T-helper 1 cell (primary cell): ENCODE measurements around the gene LINGO1.

Experiments
- DNase-seq, 5 donors: peaks; one replicate each; pipeline ENCODE4 v3.0.0-alpha.2; 2012 to 2020

LINGO1 gene

DNA sequence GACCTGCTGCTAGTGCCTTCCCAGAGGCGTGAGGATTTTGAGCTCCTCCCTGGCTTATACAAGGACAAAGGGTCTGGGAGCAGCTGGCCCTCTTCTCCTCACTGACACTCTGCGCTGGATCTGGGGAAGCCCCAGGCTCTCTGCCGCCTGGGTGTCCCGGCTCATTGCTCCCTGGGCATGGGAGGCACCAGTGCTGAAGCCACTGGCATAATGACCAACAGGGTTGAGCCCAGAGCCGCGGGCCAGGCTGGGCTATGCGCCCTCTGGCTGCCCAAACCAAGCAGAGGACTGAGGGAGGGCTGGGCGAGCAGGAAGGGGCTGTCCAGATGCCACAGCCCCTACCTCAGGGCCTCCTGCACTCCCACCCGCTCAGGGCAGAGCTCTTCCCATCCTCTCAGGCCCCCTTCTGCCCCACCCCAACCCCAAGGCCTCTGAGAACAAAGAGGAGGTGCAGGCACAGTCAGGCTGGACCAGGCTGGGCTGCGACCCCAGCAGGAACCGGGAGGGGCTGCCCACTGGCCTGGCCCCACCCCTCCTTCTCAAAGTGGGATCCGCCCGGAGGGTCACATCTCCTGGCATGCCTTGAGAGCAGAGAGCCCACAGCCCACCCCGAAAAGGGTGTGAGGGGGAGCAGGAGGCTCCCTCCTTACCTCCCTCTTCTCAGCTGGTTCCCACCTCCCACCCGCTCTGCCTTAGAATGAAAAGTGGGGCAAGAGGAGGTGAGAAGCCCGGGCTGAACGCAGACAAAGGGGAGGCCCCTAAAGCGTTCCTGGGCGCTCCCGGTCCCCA is 1.6 kb downstream of the LINGO1 start:
- no peak for DNase-seq

DNA sequence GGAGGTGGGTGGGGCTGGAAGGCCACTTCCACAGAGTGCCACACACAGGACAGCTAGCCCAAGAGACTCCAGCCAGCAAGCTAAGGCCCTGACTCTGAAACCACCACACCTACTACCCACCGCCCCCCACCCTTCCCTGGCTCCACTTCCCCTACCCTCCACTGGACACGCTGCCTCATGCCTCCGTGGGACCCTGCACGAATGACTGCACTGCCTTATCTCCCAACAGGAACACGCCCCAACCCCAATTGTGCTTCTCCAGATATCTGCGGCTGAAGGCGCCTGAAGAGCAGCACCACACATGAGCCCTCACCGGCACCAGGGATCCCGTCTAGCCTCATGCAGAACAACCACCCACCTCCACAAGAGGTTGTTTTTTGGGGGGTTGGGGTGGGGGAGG is 2.7 kb downstream of the LINGO1 start:
- no peak for DNase-seq

- no peak for DNase-seq
Observed at GRCh38 chr15:77629070-77630030, 3.4 kb downstream of the LINGO1 start.

DNA sequence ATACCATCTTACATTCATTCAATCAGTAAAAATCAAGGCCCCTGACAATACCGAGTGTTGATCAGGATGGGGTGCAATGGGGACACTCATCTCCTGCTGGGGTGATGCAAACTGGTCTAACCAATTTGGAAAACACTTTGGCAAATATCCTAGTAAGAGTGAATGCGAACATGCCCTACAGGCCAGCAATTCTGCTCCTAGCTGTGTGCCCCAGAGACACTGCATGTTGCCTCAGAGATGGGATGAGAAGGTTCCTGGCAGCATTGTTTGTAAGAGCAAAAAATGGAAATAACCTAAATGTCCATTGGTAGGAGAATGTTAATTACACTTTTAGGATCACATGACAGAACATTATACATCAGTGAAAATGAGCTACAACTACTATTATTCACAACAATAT is 4.7 kb downstream of the LINGO1 start:
- no peak for DNase-seq

DNA sequence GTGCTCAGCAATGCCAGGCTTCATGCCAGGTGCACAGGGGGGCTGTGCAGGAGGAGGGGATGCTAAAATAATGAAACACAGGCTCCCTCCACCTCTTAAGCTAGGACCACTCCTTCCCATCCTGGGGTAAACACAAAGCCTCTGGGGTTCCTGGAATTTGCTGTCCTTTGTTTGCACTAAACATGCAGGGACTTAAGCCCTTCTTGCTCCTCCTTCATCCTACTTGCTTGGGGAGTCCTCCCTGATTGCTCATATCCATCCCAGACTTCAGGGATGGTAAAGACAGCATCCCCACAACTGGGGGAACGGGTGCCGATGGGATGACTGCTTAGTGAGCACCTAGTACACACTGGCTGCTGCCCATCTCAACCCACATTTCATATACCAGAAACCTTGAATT is 5.1 kb downstream of the LINGO1 start:
- no peak for DNase-seq

GRCh38 chr15:77627067-77627466 is 5.6 kb downstream of the LINGO1 start:
- no peak for DNase-seq

- DNase-seq, result no peak
Observed at GRCh38 chr15:77626002-77626401, 6.7 kb downstream of the LINGO1 start.

DNA sequence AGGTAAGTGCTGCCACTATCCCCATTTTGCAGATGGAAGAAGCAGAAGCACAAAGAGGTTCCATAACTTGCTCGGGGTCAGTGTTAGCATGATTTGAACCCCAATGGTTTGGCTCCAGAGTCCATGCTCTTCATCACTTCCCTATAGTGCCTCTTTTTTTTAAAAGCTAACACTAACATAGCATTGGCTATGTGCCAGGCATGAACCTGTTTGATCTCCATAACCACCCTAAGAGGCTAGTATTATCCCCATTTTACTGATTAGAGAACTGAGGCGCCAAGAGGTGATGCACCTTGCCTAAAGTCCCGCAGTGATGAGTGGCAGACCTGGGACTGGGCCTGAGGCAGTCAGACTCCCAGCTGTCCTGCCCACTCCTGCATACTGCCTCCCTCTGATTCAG is 7.3 kb downstream of the LINGO1 start:
- no peak for DNase-seq

GRCh38 chr15:77624868-77625267 is 7.8 kb downstream of the LINGO1 start:
- no peak for DNase-seq

GRCh38 chr15:77623755-77624524 is 8.8 kb downstream of the LINGO1 start:
- no peak for DNase-seq

GRCh38 chr15:77622934-77623754 is 9.6 kb downstream of the LINGO1 start:
- DNase-seq, result no peak

DNA sequence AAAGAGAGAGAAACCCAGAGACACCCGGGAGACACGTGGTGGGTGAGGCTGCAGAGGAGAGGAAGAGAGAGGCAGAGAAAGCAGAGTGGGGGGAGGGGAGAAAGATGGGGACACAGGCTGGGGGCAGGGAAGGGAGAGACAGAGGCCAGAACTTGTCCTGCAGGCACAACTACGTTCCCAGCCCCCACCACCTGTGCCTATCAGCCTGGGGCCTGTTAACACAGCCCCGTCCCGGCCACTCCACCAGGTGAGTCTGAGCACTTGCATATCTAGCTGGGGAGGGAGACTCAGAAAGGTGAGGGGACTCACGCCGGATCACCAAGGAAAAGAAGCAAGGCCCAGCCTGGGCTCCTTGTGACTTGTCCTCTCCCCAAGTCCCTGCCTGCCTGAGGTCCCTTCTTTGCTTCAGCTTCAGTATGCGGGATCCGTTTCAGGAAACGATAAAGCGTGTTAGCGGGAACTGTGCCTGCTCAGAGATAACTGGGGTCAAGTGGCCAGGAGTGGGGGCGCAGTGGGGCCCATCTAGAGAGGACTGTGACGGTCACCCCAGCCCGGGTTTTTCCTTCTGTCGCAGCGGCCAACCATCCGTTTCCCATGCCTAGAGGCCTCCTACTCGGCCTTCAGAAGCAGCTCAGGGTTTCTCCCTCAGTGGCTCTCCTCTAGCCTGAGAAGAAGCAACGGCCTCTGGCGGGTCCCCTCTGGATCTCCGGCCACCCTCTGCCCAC is 10.3 kb downstream of the LINGO1 start:
- DNase-seq, result no peak

DNA sequence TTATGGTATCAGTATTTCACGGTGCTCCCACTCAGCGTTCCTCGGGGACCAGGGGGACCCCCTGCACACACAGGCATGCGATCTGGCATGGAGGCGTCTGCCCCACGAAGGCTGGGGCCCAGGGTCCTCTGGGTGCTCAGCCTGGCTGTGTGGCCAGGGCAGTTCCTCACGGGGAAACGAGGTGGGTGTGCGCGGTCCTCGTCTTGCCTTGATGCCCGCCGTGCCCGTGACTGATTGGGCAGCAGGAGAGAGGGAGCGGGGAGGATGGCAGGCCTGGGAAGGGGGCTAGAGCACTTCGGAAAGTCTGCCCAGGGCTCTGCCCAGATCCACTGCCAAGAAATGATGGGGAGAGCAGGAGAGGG is 10.9 kb downstream of the LINGO1 start:
- DNase-seq, result no peak

- DNase-seq, result no peak
Observed at GRCh38 chr15:77620960-77621647, 11.6 kb downstream of the LINGO1 start.

GRCh38 chr15:77620297-77620696 is 12.4 kb downstream of the LINGO1 start:
- DNase-seq, result no peak

DNA sequence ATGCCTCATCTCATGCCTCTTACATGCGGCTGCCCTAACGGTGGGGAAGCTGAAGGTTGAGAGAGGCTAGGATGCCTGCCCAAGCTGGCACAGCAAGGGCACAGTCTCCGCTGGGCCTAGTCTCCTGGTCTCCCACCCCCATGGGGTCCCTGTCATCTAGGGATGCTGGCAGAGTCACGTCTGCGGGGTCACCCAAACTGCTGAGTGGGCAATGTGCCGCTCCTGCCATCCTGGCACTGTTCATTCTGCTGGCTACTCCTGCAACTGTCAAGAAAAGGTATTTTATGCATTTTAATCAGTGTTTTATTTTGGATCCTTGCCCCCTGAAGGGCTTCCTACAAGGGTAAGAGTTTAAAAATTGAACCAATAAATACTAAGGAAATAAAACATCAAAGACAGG is 12.8 kb downstream of the LINGO1 start:
- no peak for DNase-seq

GRCh38 chr15:77617476-77618230 is 15.1 kb downstream of the LINGO1 start:
- DNase-seq, result no peak

DNA sequence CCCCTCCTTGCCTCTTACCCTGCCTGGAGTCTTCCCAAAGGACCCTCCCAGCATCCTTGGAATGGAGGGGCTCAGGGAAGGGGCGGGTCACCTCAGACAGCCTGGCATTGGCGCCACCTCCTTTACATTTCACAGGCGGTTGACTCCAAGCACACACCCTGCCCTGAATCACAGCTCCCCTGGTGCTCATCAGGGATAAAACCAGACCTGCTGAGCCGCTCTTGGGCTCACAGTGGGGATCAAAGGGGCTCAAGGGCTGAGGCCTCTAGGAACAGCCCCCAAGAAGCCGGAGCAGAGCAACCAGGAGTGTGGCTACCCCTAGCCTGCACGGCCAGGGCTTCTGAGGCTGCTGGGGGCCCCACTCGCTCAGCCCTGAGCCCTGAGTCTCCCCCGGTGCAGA is 16.6 kb downstream of the LINGO1 start:
- DNase-seq, result no peak

DNA sequence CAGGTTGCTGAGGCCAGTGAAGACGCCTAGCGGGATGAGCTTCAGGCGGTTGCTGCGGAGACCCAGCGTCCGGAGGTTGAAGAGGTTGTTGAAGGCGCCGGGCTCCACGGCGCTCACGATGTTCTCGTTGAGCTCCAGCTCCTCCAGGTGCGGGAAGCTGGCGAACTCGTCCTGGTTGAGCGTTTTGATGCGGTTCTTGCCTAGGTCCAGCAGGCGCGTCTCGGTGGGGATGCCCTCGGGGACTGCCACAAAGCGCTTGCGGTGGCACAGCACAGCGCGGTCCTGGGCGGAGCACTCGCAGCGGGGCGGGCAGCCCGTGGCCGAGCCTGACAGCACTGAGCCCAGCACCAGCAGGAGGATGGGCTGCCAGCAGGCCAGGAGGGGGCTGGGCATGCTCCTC is 17.2 kb downstream of the LINGO1 start:
- no peak for DNase-seq

- DNase-seq, result no peak
Observed at GRCh38 chr15:77614251-77614806, 18.4 kb downstream of the LINGO1 start.
